Measurements from ENCODE around the gene SIVA1. TPM values are rescaled to one million over a fixed set of nuclear protein-coding genes. Genes with fewer than 3 reads are reported as not detected.

Gene SIVA1
- total RNA-seq, 1 experiment from 2014 or later, result 105 TPM

DNA sequence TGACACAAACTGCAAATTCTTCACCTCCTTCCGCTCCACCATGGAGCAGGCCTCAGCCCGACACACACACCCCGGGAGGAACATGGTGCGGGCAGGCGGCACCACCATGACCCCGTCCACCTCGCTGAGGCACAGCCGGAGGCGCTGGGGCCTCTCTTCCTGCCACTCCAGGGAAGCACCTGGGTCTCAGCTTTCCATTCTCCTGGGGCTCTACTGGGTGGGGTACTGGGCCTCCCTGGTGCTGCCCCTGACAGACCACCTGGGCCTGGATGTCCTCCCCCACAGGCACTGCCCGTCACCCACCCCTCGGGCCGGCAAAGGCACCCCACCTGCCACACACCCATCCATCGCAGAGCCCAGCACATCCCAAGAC lies 32.7 kb downstream of the SIVA1 start:
- H3K4me1 Mint-ChIP-seq (ENCODE audit: low read depth, unreplicated experiment), result no peaks in the 10 kb centered on the region
- no peak overlapping the region for H3K4me3 Mint-ChIP-seq (ENCODE audit: unreplicated experiment)
- peaks cover 6% of the 10 kb centered on the region for H3K36me3 Mint-ChIP-seq (ENCODE audit: insufficient read depth, unreplicated experiment)
- Histone ChIP-seq H3K4me3 (ENCODE audit: low read depth, low read length) (no peak overlapping the region), H3K4me1 (no peaks in the 10 kb centered on the region), H3K36me3 (ENCODE audit: control insufficient read depth, insufficient read depth, low read length) (no peaks in the 10 kb centered on the region), H3K27me3 (replicated peaks; ENCODE audit: control insufficient read depth, insufficient read depth, low read length) (no peaks in the 10 kb centered on the region), H3K9me3 (no peaks in the 10 kb centered on the region)
- TF ChIP-seq, protein P1, sequence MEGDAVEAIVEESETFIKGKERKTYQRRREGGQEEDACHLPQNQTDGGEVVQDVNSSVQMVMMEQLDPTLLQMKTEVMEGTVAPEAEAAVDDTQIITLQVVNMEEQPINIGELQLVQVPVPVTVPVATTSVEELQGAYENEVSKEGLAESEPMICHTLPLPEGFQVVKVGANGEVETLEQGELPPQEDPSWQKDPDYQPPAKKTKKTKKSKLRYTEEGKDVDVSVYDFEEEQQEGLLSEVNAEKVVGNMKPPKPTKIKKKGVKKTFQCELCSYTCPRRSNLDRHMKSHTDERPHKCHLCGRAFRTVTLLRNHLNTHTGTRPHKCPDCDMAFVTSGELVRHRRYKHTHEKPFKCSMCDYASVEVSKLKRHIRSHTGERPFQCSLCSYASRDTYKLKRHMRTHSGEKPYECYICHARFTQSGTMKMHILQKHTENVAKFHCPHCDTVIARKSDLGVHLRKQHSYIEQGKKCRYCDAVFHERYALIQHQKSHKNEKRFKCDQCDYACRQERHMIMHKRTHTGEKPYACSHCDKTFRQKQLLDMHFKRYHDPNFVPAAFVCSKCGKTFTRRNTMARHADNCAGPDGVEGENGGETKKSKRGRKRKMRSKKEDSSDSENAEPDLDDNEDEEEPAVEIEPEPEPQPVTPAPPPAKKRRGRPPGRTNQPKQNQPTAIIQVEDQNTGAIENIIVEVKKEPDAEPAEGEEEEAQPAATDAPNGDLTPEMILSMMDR (IDR thresholded peaks at IDR 0.05; ENCODE audit: insufficient read depth in 1 of 2, low read depth in 1 of 2, low read length in 1 of 2, severe bottlenecking in 1 of 2, unreplicated experiment in 1 of 2), result no peak
- BruUV-seq (replicated peaks), result no TSS peak
- intact Hi-C loops (cut with micrococcal nuclease; ENCODE audit: unreplicated experiment), result no loop called here
- CTCF ChIA-PET, result no interaction called here
- H3K27me3 Mint-ChIP-seq (ENCODE audit: insufficient read depth, unreplicated experiment), result no peaks in the 10 kb centered on the region
- no peak for DNase-seq
- POLR2A ChIA-PET, result no interaction called here
- H3K27ac Mint-ChIP-seq (ENCODE audit: unreplicated experiment), result no peak overlapping the region
- no peaks in the 10 kb centered on the region for H3K9me3 Mint-ChIP-seq (ENCODE audit: unreplicated experiment)

DNA sequence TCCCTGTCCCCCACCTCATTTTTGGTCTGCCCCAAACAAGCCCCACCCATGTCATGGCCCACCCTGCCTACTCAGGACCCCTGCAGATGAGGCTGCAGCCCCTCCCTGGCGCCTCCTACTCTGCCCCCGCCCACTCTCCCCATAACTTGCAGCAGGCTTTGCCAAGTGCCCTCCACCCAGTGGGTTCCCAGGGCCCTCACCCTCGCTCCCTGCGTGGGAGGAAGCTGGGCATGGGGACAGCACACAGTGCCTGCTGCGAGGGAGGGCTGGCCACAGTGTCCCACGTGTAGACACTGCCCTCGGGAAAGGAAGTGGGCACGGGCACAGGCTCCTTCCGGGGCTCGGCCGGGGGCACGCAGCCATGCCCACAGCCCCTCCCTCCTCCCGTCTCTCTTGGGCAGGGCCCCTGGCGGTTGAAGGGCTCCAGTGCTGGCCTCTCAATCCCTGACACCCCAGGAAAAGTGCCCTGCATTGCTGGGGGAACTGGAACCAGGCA lies 33.2 kb downstream of the SIVA1 start:
- H3K36me3 ChIP-seq (ENCODE audit: control insufficient read depth, insufficient read depth, low read length), result no peaks in the 10 kb centered on the region
- no peak for DNase-seq
- H3K9me3 ChIP-seq, result no peaks in the 10 kb centered on the region
- POLR2A ChIA-PET, result no interaction called here
- intact Hi-C loops (cut with micrococcal nuclease; ENCODE audit: unreplicated experiment), result no loop called here
- TF ChIP-seq, protein P1 (IDR thresholded peaks at IDR 0.05; ENCODE audit: insufficient read depth in 1 of 2, low read depth in 1 of 2, low read length in 1 of 2, severe bottlenecking in 1 of 2, unreplicated experiment in 1 of 2), result no peak
- CTCF ChIA-PET, result no interaction called here
- Mint-ChIP-seq H3K4me3 (ENCODE audit: unreplicated experiment) (no peak overlapping the region), H3K27me3 (ENCODE audit: insufficient read depth, unreplicated experiment) (no peaks in the 10 kb centered on the region), H3K4me1 (ENCODE audit: low read depth, unreplicated experiment) (no peaks in the 10 kb centered on the region), H3K9me3 (ENCODE audit: unreplicated experiment) (no peaks in the 10 kb centered on the region), H3K27ac (ENCODE audit: unreplicated experiment) (no peak overlapping the region), H3K36me3 (ENCODE audit: insufficient read depth, unreplicated experiment) (peaks cover 6% of the 10 kb centered on the region)
- no peaks in the 10 kb centered on the region for H3K27me3 ChIP-seq (replicated peaks; ENCODE audit: control insufficient read depth, insufficient read depth, low read length)
- H3K4me1 ChIP-seq, result no peaks in the 10 kb centered on the region
- BruUV-seq (replicated peaks), result no TSS peak
- H3K4me3 ChIP-seq (ENCODE audit: low read depth, low read length), result no peak overlapping the region

DNA sequence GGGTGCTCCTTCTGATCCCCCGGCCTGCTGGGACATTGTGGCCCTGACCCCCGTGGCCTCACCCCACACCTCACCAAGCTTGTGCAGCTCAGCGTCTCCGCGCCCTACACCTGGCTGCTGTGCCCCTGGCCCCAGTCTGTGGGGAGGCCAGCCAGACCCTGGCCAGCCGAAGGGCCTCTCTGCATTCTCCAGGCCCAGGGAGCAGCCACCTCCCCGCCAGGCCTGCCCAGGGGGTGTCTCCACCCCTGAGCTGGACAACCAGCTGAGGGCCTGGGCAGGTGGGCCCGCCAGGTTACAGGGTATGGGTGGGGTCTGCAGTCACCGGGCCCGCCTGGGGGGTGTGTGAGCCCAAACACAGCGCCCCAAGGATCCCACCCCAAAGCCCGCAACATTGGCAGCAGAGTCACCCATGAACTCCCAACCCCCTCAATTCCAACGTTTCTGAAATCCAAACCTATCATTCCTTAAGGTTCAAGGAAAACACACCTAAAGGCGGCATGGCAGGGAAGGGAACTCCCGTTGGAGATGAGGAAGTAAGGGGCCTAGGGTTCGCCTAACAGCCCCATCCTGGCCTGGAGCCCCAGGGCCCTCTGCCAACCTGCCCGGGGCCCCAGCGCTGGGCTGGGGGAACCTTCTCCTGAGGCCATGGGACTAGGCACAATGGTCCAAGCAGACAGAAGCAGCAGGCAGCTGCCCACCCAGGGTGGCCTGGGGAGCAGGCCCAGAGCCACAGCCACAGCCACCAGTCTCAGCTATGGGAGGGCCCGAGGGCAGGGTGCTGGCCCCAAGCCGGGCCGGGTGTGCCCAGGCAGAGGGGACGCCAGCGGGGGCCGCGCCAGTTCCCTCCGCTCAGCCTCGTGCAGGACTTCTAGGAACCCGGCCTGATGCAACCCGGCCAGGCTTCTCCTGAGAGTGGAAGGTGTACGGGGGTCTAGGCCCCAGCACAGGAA lies 34.1 kb downstream of the SIVA1 start:
- Mint-ChIP-seq H3K36me3 (ENCODE audit: insufficient read depth, unreplicated experiment) (peaks cover 10% of the 10 kb centered on the region), H3K4me3 (ENCODE audit: unreplicated experiment) (no peak overlapping the region), H3K27ac (ENCODE audit: unreplicated experiment) (no peak overlapping the region), H3K9me3 (ENCODE audit: unreplicated experiment) (no peaks in the 10 kb centered on the region), H3K27me3 (ENCODE audit: insufficient read depth, unreplicated experiment) (no peaks in the 10 kb centered on the region), H3K4me1 (ENCODE audit: low read depth, unreplicated experiment) (no peaks in the 10 kb centered on the region)
- BruUV-seq (replicated peaks), result no TSS peak
- ChIA-PET CTCF (no interaction called here), POLR2A (no interaction called here)
- H3K4me3 ChIP-seq (ENCODE audit: low read depth, low read length), result no peak overlapping the region
- no peaks in the 10 kb centered on the region for H3K27me3 ChIP-seq (replicated peaks; ENCODE audit: control insufficient read depth, insufficient read depth, low read length)
- no peaks in the 10 kb centered on the region for H3K36me3 ChIP-seq (ENCODE audit: control insufficient read depth, insufficient read depth, low read length)
- DNase-seq, result no peak
- intact Hi-C loops (cut with micrococcal nuclease; ENCODE audit: unreplicated experiment), result no loop called here
- no peaks in the 10 kb centered on the region for H3K9me3 ChIP-seq
- no peaks in the 10 kb centered on the region for H3K4me1 ChIP-seq
- TF ChIP-seq, protein P1 (IDR thresholded peaks at IDR 0.05; ENCODE audit: insufficient read depth in 1 of 2, low read depth in 1 of 2, low read length in 1 of 2, severe bottlenecking in 1 of 2, unreplicated experiment in 1 of 2), result no peak
